A549 (cell line): ENCODE results near the gene FAM118A. TPM values are rescaled to one million over a fixed set of nuclear protein-coding genes. Genes with fewer than 3 reads are reported as not detected.
A peak's percentile ranks its signal among the peaks of the same experiment; 100 is the strongest.

ENCODE experiments used
- ATAC-seq, 2 experiments: fragments of 200-7000 bp in 1 of 2; fragments of >200 bp in 1 of 2; cut with Nextera tagmentation in 1 of 2; cut with Tn5 transposase in 1 of 2; 3 replicates each; pipeline versions ENCODE4 v1.8.0 to v1.9.1; 2018 to 2020; ENCODE audit warnings: mild to moderate bottlenecking in 1 of 2, moderate library complexity in 1 of 2
- CTCF ChIA-PET: fragments of 300-600 bp; sonication (Branson Sonifier 250); formaldehyde crosslinking; extraction: SDS; loops from one replicate; lab custom pipeline; 2021; ENCODE audit warnings: antibody characterized with exemption, inconsistent platforms; lab: Yijun Ruan, JAX
- POLR2A ChIA-PET: fragments of 350-600 bp; formaldehyde crosslinking; extraction: SDS; loops from one replicate; lab custom pipeline; 2021; ENCODE audit warnings: antibody characterized with exemption, inconsistent platforms; lab: Yijun Ruan, JAX
- DNase-seq, 2 experiments: peaks; one replicate each; pipeline versions ENCODE4 v3.0.0 to v3.0.0-alpha.2; 2011 to 2016; ENCODE audit warnings: low read depth in 1 of 2, low spot score in 1 of 2
- FAIRE-seq: peaks from 2 replicates; lab custom pipeline; 2011; peaks lifted over from hg19 to GRCh38; lab: Jason Lieb, UNC
- H3K27ac ChIP-seq, 2 experiments: fragments of >200 bp; sonication (Bioruptor Twin); formaldehyde crosslinking; 3 replicates each; pipeline ENCODE4 v1.5.1; 2016 to 2017
- H3K4me1 ChIP-seq: fragments of >200 bp; sonication (Bioruptor Twin); formaldehyde crosslinking; 3 replicates; pipeline ENCODE4 v1.6.1; 2016
- H3K4me2 ChIP-seq: fragments of >200 bp; sonication (Bioruptor Twin); formaldehyde crosslinking; 3 replicates; pipeline ENCODE4 v1.6.1; 2016
- H3K4me3 ChIP-seq: fragments of >200 bp; sonication (Bioruptor Twin); formaldehyde crosslinking; 3 replicates; pipeline ENCODE4 v1.5.1; 2016
- H3K9me3 ChIP-seq: fragments of >200 bp; sonication (Bioruptor Twin); formaldehyde crosslinking; 3 replicates; pipeline ENCODE4 v1.6.1; 2016
- ATOH8 ChIP-seq: fragments of 250-450 bp; sonication (Bioruptor Pico); IDR thresholded peaks from 2 replicates; pipeline ENCODE4 v1.5.0; 2020; ENCODE audit warnings: low read depth, mild to moderate bottlenecking, moderate library complexity
- CBX8 ChIP-seq: fragments of 200-600 bp; sonication (generic); IDR thresholded peaks from 2 replicates; pipeline ENCODE4 v1.6.1; 2016
- CEBPB ChIP-seq, 2 experiments: fragments of >200 bp in 1 of 2; sonication (Bioruptor Twin) in 1 of 2; formaldehyde crosslinking in 1 of 2; IDR thresholded peaks; 2 replicates each; pipeline ENCODE4 v1.6.1; 2012 to 2016
- CHD2 ChIP-seq: fragments of 150-350 bp; IDR thresholded peaks from 2 replicates; pipeline ENCODE4 v1.6.1; 2014; ENCODE audit warnings: low read length; ENCODE audit not compliant: partially characterized antibody
- E2F6 ChIP-seq: IDR thresholded peaks from 2 replicates; pipeline ENCODE4 v1.6.1; 2012; ENCODE audit warnings: low read depth, borderline replicate concordance
- EHF ChIP-seq: fragments of 250-450 bp; sonication (Bioruptor Pico); IDR thresholded peaks from 2 replicates; pipeline ENCODE4 v1.5.0; 2020; ENCODE audit warnings: mild to moderate bottlenecking
- ELK1 ChIP-seq: fragments of 150-350 bp; IDR thresholded peaks from 2 replicates; pipeline ENCODE4 v1.6.1; 2014; ENCODE audit warnings: low read depth, mild to moderate bottlenecking, low read length
- ESRRA ChIP-seq: fragments of 150-350 bp; IDR thresholded peaks from 2 replicates; pipeline ENCODE4 v1.6.1; 2014; ENCODE audit warnings: mild to moderate bottlenecking, low read length, borderline replicate concordance
- FOSB ChIP-seq: fragments of 250-450 bp; sonication (Bioruptor Pico); IDR thresholded peaks from 2 replicates; pipeline ENCODE4 v1.5.0; 2020; ENCODE audit warnings: mild to moderate bottlenecking, moderate library complexity
- FOSL2 ChIP-seq, 2 experiments: fragments of 450-650 bp in 1 of 2; fragments of >200 bp in 1 of 2; sonication (Bioruptor Twin) in 1 of 2; formaldehyde crosslinking; IDR thresholded peaks; 2 replicates each; pipeline versions ENCODE4 v1.5.0 to v1.6.1; 2016 to 2020; ENCODE audit warnings: mild to moderate bottlenecking in 1 of 2, moderate library complexity in 1 of 2
- GATA3 ChIP-seq: IDR thresholded peaks from 2 replicates; pipeline ENCODE4 v1.6.1; 2012; ENCODE audit warnings: borderline replicate concordance
- HES2 ChIP-seq: fragments of >200 bp; sonication (Bioruptor Twin); formaldehyde crosslinking; IDR thresholded peaks from 2 replicates; pipeline ENCODE4 v1.6.1; 2016
- HEYL ChIP-seq: fragments of 250-450 bp; sonication (Bioruptor Pico); IDR thresholded peaks from 2 replicates; pipeline ENCODE4 v1.8.0; 2021; ENCODE audit warnings: mild to moderate bottlenecking, moderate library complexity
- HOXA7 ChIP-seq: fragments of 250-450 bp; sonication (Bioruptor Pico); IDR thresholded peaks from 2 replicates; pipeline ENCODE4 v1.5.0; 2020; ENCODE audit warnings: mild to moderate bottlenecking, moderate library complexity
- HOXB13 ChIP-seq: fragments of 250-450 bp; sonication (Bioruptor Pico); IDR thresholded peaks from 2 replicates; pipeline ENCODE4 v1.5.0; 2020; ENCODE audit warnings: low read depth, mild to moderate bottlenecking, moderate library complexity
- MAFK ChIP-seq: fragments of 450-650 bp; IDR thresholded peaks from 2 replicates; pipeline ENCODE4 v1.6.1; 2014; ENCODE audit not compliant: partially characterized antibody
- MAZ ChIP-seq: fragments of 150-350 bp; IDR thresholded peaks from 2 replicates; pipeline ENCODE4 v1.6.1; 2014; ENCODE audit warnings: antibody characterized with exemption, low read depth, low read length, borderline replicate concordance
- MYC ChIP-seq: IDR thresholded peaks from 2 replicates; pipeline ENCODE4 v1.6.1; 2012; ENCODE audit warnings: mild to moderate bottlenecking, inconsistent platforms, low read length, improper control_type of control experiment, borderline replicate concordance
- NFE2L2 ChIP-seq: fragments of 150-350 bp; conservative IDR thresholded peaks from 2 replicates; pipeline ENCODE4 v1.6.1; 2014; ENCODE audit warnings: low read length
- POLR2A ChIP-seq: IDR thresholded peaks from 2 replicates; pipeline ENCODE4 v1.6.1; 2012; ENCODE audit warnings: mild to moderate bottlenecking, low read length
- POLR2AphosphoS2 ChIP-seq: conservative IDR thresholded peaks from 2 replicates; pipeline ENCODE4 v1.6.1; 2012; ENCODE audit warnings: low read length, improper control_type of control experiment, inconsistent platforms
- RAD21 ChIP-seq, 2 experiments: fragments of >200 bp in 1 of 2; sonication (Bioruptor Twin) in 1 of 2; formaldehyde crosslinking in 1 of 2; IDR thresholded peaks in 1 of 2; conservative IDR thresholded peaks in 1 of 2; 2 replicates in 1 of 2; 3 replicates in 1 of 2; pipeline ENCODE4 v1.6.1; 2012 to 2018; ENCODE audit warnings: inconsistent platforms in 1 of 2
- RFX5 ChIP-seq: fragments of 450-650 bp; IDR thresholded peaks from 2 replicates; pipeline ENCODE4 v1.7.1; 2014; ENCODE audit warnings: antibody characterized with exemption, mild to moderate bottlenecking, moderate library complexity
- RNF2 ChIP-seq: fragments of 200-600 bp; sonication (generic); IDR thresholded peaks from 2 replicates; pipeline ENCODE4 v1.6.1; 2016; ENCODE audit warnings: low read depth, mild to moderate bottlenecking, antibody characterized with exemption, moderate library complexity, borderline replicate concordance
- TP53 ChIP-seq: fragments of 250-450 bp; sonication (Bioruptor Pico); IDR thresholded peaks from 2 replicates; pipeline ENCODE4 v1.5.0; 2021; ENCODE audit warnings: mild to moderate bottlenecking, moderate library complexity
- USF2 ChIP-seq: fragments of 450-650 bp; IDR thresholded peaks from 2 replicates; pipeline ENCODE4 v1.6.1; 2014; ENCODE audit warnings: antibody characterized with exemption
- WGBS: methylation state at CpG from one replicate; pipeline ENCODE4 v1.1.6; 2017; ENCODE audit errors: missing lambda C conversion rate; 5-methylcytosine and 5-hydroxymethylcytosine counted together
- polyA plus RNA-seq, 4 experiments: library from polyadenylated mRNA; depleted of rRNA in 3 of 4; stranded (reverse); fragments of >200 nt; fragmentation: RNase III in 1 of 4; extraction: RNeasy Plus Mini Kit Qiagen cat#74134 plus additional on column Dnase treatment in 1 of 4; gene quantifications; 2 replicates in 3 of 4; 3 replicates in 1 of 4; pipeline ENCODE4 v1.2.3, GENCODE V29; 2011 to 2017

Gene FAM118A
- polyA plus RNA-seq, 2 of the 4 experiments (the other 2 are of a cell fraction), result 16.8 to 18.1 TPM

- no peak overlapping the region for H3K4me2 ChIP-seq
- FAIRE-seq, result no peak
- WGBS, result 97% methylated on average over 9 of the region's 9 CpGs
- H3K27ac ChIP-seq, result no peak overlapping the region
- no peak for DNase-seq
- CTCF ChIA-PET, result interaction anchor here (1.4 to 1.5 kb wide), 3 partner anchors 17 to 30 kb away, joined by 3 to 5 read pairs (median 3); no protein-coding TSS in a partner anchor
- no peak for TF ChIP-seq POLR2A
- TF ChIP-seq EHF (CRISPR knock-in tag), result no peak
- no peak for TF ChIP-seq HES2
- TF ChIP-seq CBX8, result no peak
- TF ChIP-seq MYC, result no peak
- TF ChIP-seq USF2, result no peak
- TF ChIP-seq ATOH8, result no peak
- TF ChIP-seq TP53, result no peak
- TF ChIP-seq POLR2AphosphoS2, result no peak
- no peak for TF ChIP-seq GATA3
- no peak for TF ChIP-seq RNF2
- TF ChIP-seq, all 56 proteins: peak for 0
- Histone ChIP-seq H3K4me3 (no peak overlapping the region), H3K4me1 (no peaks in the 10 kb centered on the region; the same call in 2 of the 3 replicates), H3K9me3 (no peaks in the 10 kb centered on the region)
- ATAC-seq, result no peak
- POLR2A ChIA-PET, result no interaction called here
Observed at GRCh38 chr22:45316796-45317526, 7.2 kb downstream of the FAM118A start.

- CTCF ChIA-PET, result interaction anchor here (1.4 to 1.5 kb wide), 3 partner anchors 18 to 29 kb away, joined by 3 to 5 read pairs (median 3); no protein-coding TSS in a partner anchor
- TF ChIP-seq CEBPB (IDR thresholded peaks at IDR 0.05) (no peak), RAD21 (conservative IDR thresholded peaks at IDR 0.05 in 1 of 2, IDR thresholded peaks at IDR 0.05 in 1 of 2) (0 out of 5 replicates have a peak, but pooled peaks of 1 of the 2 experiments have one; percentile 4), E2F6 (no peak), POLR2AphosphoS2 (no peak)
- Histone ChIP-seq H3K9me3 (no peaks in the 10 kb centered on the region), H3K4me3 (no peak overlapping the region), H3K4me2 (no peak overlapping the region), H3K27ac (no peak overlapping the region), H3K4me1 (no peaks in the 10 kb centered on the region; the same call in 2 of the 3 replicates)
- WGBS, result 83% methylated on average over 19 of the region's 19 CpGs
- POLR2A ChIA-PET, result no interaction called here
- FAIRE-seq (no peak), DNase-seq (peak in 1 of 2 experiments; percentile 28), ATAC-seq (peak; percentile 50 to 78; a peak in 4 of 6 replicates)
Observed at GRCh38 chr22:45317551-45318167, 7.9 kb downstream of the FAM118A start.

GRCh38 chr22:45318168-45318557 lies 8.4 kb downstream of the FAM118A start:
- no peak overlapping the region for H3K4me3 ChIP-seq
- ChIA-PET POLR2A (no interaction called here), CTCF (interaction anchor here (1.4 kb wide), 2 partner anchors 23 to 29 kb away, joined by 3 read pairs; no protein-coding TSS in a partner anchor)
- WGBS, result 65% methylated on average over 8 of the region's 8 CpGs
- no peak overlapping the region for H3K4me2 ChIP-seq
- H3K4me1 ChIP-seq, result no peaks in the 10 kb centered on the region; the same call in 2 of the 3 replicates
- H3K9me3 ChIP-seq, result no peaks in the 10 kb centered on the region
- ATAC-seq (no peak), FAIRE-seq (no peak), DNase-seq (no peak)
- H3K27ac ChIP-seq, result no peak overlapping the region
- no peak for TF ChIP-seq USF2
- no peak for TF ChIP-seq RNF2
- TF ChIP-seq HEYL (CRISPR knock-in tag), result no peak
- TF ChIP-seq RFX5, result no peak
- TF ChIP-seq ESRRA, result no peak
- no peak for TF ChIP-seq CHD2
- no peak for TF ChIP-seq HOXB13 (CRISPR knock-in tag)
- TF ChIP-seq NFE2L2, result no peak
- TF ChIP-seq MAFK, result no peak
- no peak for TF ChIP-seq ELK1
- no peak for TF ChIP-seq EHF (CRISPR knock-in tag)
- TF ChIP-seq HOXA7 (CRISPR knock-in tag), result no peak
- no peak for TF ChIP-seq MAZ
- no peak for TF ChIP-seq FOSB (CRISPR knock-in tag)
- TF ChIP-seq HES2, result no peak
- TF ChIP-seq FOSL2 (IDR thresholded peaks at IDR 0.05), result no peak
- TF ChIP-seq FOSL2 (CRISPR knock-in tag; IDR thresholded peaks at IDR 0.05), result no peak
